H7 (cell line): ENCODE results near the gene ARHGAP45. TPM values are rescaled to one million over a fixed set of nuclear protein-coding genes. Genes with fewer than 3 reads are reported as not detected.
"Not testable (repeated sequence)": the region's sequence is repeated elsewhere in the genome, so short reads cannot be mapped to it uniquely, and the experiment has no call there.

Experiments
- DNase-seq: peaks from one replicate; pipeline ENCODE4 v3.0.0; 2012
- H3K27me3 ChIP-seq: 2 replicates; pipeline ENCODE4 v1.6.0; 2011; ENCODE audit warnings: mild to moderate bottlenecking, low read length; ENCODE audit not compliant: control insufficient read depth, insufficient read depth
- H3K36me3 ChIP-seq: replicated peaks from 2 replicates; pipeline ENCODE4 v1.5.1; 2011; ENCODE audit warnings: low read length; ENCODE audit not compliant: control insufficient read depth, insufficient read depth
- H3K4me3 ChIP-seq: 2 replicates; pipeline ENCODE4 v1.5.1; 2011; ENCODE audit warnings: low read depth, mild to moderate bottlenecking, control low read depth, low read length, moderate library complexity; ENCODE audit not compliant: insufficient read depth
- total RNA-seq: library from RNA; depleted of rRNA; stranded (reverse); fragments of >200 nt; shearing (Covaris generic); gene quantifications from 2 replicates; pipeline ENCODE4 v1.2.3, GENCODE V29; 2014; rRNA removed

The ARHGAP45 gene
- 46.0 and 48.7 TPM in 2 replicates for total RNA-seq

GRCh38 chr19:1066748-1067340 lies at the start of gene ARHGAP45:
Gene ARHGAP45, plus strand, starts transcription at chr19:1067167. Its CDS starts 239 bp downstream, at chr19:1067406.
- DNase-seq, result peak; percentile 94
- no peaks in the 10 kb centered on the region for H3K36me3 ChIP-seq

GRCh38 chr19:1017906-1018305 lies 49.1 kb upstream of the ARHGAP45 start:
- Histone ChIP-seq H3K27me3 (no peaks in the 10 kb centered on the region), H3K4me3 (no peak overlapping the region), H3K36me3 (peaks cover 2% of the 10 kb centered on the region)
- no peak for DNase-seq

More at GRCh38 chr19:1066748-1067340, at the start of gene ARHGAP45:
- Histone ChIP-seq H3K4me3 (peak within 1 kb of the TSS; percentile 38), H3K27me3 (peaks cover 43% of the 10 kb centered on the region)

GRCh38 chr19:1018393-1018792 lies 48.6 kb upstream of the ARHGAP45 start:
- H3K36me3 ChIP-seq, result peaks cover under 1% of the 10 kb centered on the region; the same call in 1 of the 2 replicates
- H3K27me3 ChIP-seq, result no peaks in the 10 kb centered on the region
- no peak overlapping the region for H3K4me3 ChIP-seq
- no peak for DNase-seq

- no peak for DNase-seq
Measured at GRCh38 chr19:1018932-1019615, 47.9 kb upstream of the ARHGAP45 start.

GRCh38 chr19:1019616-1019961 lies 47.4 kb upstream of the ARHGAP45 start:
- no peaks in the 10 kb centered on the region; the same call in 1 of the 2 replicates for H3K36me3 ChIP-seq
- H3K27me3 ChIP-seq, result no peaks in the 10 kb centered on the region
- H3K4me3 ChIP-seq, result peak overlapping the region; percentile 86
- no peak for DNase-seq

More at GRCh38 chr19:1018932-1019615, 47.9 kb upstream of the ARHGAP45 start:
- Histone ChIP-seq H3K27me3 (no peaks in the 10 kb centered on the region), H3K36me3 (no peaks in the 10 kb centered on the region; the same call in 1 of the 2 replicates), H3K4me3 (peak overlapping the region; percentile 86; the same call in 1 of the 2 replicates)

GRCh38 chr19:1019980-1020867 lies 46.7 kb upstream of the ARHGAP45 start:
- Histone ChIP-seq H3K4me3 (peak overlapping the region; percentile 86), H3K27me3 (no peaks in the 10 kb centered on the region), H3K36me3 (no peaks in the 10 kb centered on the region; the same call in 1 of the 2 replicates)
- DNase-seq, result peak; percentile 82

GRCh38 chr19:1020868-1021425 lies 46.0 kb upstream of the ARHGAP45 start, which contains the start of gene TMEM259:
Gene TMEM259, minus strand, starts transcription at chr19:1021123. Its CDS starts 127 bp downstream, at chr19:1020996.
- Histone ChIP-seq H3K4me3 (peak within 1 kb of the TSS; percentile 86), H3K36me3 (no peaks in the 10 kb centered on the region; the same call in 1 of the 2 replicates), H3K27me3 (no peaks in the 10 kb centered on the region)
- peak; percentile 98 for DNase-seq

- H3K4me3 ChIP-seq, H3K36me3 ChIP-seq, H3K27me3 ChIP-seq, DNase-seq: not testable (repeated sequence)
Measured at GRCh38 chr19:1023883-1024188, 43.1 kb upstream of the ARHGAP45 start.

- not testable (repeated sequence) for H3K4me3 ChIP-seq, DNase-seq, H3K27me3 ChIP-seq, H3K36me3 ChIP-seq
Measured at GRCh38 chr19:1025080-1025479, 41.9 kb upstream of the ARHGAP45 start.

GRCh38 chr19:1025960-1026782 lies 40.8 kb upstream of the ARHGAP45 start, which contains the start of gene CNN2:
Gene CNN2, plus strand, starts transcription at chr19:1026608. Its CDS starts 54 bp downstream, at chr19:1026662.
- peak within 1 kb of the TSS; percentile 94 for H3K4me3 ChIP-seq
- no peaks in the 10 kb centered on the region for H3K27me3 ChIP-seq
- peaks cover 1% of the 10 kb centered on the region; the same call in 1 of the 2 replicates for H3K36me3 ChIP-seq
- peak; percentile 99 for DNase-seq

- no peaks in the 10 kb centered on the region for H3K27me3 ChIP-seq
- H3K4me3 ChIP-seq, result peak overlapping the region; percentile 94
- H3K36me3 ChIP-seq, result peaks cover 2% of the 10 kb centered on the region
- no peak for DNase-seq
Measured at GRCh38 chr19:1026783-1027649, 40.0 kb upstream of the ARHGAP45 start.

GRCh38 chr19:1027650-1028061 lies 39.3 kb upstream of the ARHGAP45 start:
- Histone ChIP-seq H3K36me3 (peaks cover 8% of the 10 kb centered on the region), H3K4me3 (peak overlapping the region; percentile 94), H3K27me3 (no peaks in the 10 kb centered on the region)
- peak; percentile 78 for DNase-seq
